ENCODE results near the gene FBRSL1.
"Not testable (repeated sequence)": the region's sequence is repeated elsewhere in the genome, so short reads cannot be mapped to it uniquely, and the experiment has no call there.

The FBRSL1 gene

GRCh38 chr12:132454193-132454932, 35.6 kb upstream of the FBRSL1 start:
- DNase-seq: no peak

GRCh38 chr12:132454933-132455418, 35.0 kb upstream of the FBRSL1 start:
- DNase-seq: no peak

- no peak for DNase-seq
These were observed 34.4 kb upstream of the FBRSL1 start for GRCh38 chr12:132455565-132455964.

GRCh38 chr12:132456186-132456943, 33.6 kb upstream of the FBRSL1 start:
- no peak for DNase-seq

DNA sequence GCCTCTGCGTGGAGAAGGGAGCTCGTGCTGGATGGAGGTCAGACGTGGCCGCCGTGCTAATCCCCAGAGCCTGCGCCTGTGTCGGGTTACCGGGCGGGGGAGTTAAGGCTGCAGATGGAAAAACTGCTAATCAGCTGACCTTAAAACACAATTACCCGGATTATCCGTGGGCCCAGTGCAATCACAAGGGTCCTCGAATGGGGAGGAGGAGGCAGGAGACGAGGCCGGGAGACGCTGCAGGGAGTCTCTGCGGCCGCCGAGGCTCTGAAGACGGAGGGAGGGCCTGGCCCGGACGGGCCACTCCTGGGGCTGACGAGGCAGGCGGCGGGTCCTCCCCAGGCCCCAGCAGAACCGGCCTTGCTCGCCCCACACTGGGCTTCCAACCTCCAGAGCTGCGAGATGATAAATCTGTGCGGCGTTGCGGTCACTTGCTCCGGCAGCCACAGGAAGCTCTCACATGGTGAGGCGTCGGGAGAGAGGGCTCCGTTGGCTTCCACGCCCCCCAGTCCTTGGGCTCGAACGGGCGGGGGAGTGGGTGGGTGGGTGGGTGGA, 32.9 kb upstream of the FBRSL1 start:
- no peak for DNase-seq

DNA sequence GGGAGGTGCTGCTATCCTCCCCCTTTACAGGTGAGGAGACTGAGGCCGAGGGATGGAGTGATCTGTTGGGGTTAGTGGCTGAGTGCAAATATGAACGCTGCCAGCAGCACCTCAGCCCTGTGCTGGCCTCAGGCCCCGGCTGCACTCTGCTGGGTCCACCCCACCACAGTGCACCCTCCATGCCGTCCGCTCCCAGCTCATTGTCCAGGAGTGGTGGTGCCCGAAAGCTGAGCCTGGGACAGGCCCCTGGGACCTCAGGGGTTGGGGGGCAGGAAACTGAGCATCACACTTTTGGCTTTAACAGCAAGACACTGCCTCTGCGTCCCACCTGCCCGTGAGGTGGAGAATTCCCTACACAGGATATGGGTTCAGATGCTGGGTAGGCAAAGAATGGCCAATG, 31.5 kb upstream of the FBRSL1 start:
- DNase-seq: no peak

DNA sequence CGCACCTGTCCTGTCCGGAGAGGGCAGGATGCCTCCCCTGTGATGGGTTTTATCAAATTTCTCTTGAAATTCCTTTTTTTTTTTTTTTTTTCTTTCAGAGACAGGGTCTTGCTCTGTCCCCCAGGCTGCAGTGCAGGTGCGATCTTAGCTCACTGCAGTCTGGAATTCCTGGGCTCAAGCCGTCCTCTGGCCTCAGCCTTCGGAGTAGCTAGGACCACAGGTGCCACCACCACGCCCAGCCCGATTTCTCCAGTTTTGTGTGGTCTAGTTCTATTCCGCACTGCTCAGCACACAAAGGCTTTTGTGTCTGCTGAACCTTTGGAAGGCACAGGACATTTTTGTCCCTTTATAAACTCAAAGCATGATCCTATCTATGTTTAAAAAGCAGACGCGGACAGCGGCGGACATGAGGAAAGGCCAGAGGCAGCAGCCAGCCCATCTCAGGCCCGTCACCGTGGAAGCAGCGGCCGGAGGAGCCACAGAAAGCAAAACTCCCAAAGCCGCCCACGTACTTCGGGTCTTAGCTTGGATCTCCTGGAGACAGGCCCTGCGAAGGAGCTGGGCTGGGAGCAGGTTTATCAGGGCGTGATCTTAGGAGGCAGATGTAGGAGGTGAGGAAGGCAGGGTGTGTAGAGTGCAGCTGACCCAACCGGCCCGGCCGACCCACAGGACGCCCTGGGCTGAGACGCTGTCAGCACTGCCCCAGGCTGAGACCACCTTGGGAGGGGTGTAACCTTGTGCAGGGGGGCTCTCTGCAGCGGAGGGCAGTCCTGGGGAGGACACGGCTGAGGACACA, 30.9 kb upstream of the FBRSL1 start:
- DNase-seq: no peak

DNA sequence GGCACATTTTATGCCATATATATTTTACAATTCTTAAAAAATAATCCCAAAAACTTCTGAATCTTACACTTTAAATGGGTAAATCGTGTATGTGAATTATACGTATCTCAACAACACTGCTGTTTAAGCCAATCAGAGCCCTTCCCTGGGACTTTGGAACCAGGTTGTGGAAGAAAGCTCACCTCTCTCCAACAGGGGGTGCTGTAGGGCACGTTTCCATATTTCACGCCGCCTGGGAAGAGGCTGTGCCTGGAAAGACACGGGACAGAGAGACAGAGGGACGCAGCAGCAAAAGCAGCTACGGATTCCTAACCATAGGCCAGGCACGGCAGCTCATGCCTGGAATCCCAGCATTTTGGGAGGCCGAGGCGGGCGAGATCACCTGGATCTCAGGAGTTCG, 29.4 kb upstream of the FBRSL1 start:
- no peak for DNase-seq

DNA sequence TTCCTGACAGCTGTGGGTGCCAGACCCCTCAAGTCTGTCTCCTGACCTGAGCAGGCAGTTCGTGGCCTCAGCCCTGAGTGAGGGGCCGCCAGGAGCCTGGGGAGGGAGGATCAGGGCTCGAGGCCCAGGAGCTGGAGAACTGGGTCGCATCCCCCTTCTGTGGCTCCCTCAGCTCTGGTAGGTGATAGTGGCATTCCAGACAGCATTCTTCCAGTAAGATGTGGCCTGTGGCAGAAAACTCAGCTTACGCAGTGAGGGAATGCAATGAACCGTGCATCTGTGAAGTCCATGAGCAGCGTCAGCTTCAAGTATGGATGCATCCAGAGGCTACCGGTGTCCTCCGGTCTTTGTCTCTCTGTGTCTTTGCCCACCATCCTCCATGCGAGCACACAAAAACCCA, 28.4 kb upstream of the FBRSL1 start:
- no peak for DNase-seq

DNA sequence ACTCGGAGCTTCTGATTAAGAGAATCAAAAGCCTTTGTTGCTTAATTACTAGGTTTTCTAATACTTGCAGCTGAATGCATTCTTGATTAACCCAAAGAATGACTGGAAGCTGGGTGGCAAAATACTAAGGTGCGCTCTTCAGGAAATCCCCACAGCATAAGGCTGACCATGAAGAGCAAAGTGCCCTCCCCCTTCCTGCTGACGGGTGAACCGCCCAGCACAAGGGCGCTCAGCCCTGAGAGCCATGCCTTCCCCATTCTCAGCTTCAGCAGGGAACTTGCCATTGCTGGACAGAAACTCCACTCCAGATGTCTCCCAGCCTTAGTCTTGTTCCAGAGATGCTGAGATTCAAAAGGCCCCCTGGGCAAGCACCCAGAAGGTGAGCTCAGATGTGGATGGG, 27.2 kb upstream of the FBRSL1 start:
- DNase-seq: no peak

- DNase-seq: not testable (repeated sequence)
These were observed 26.5 kb upstream of the FBRSL1 start for GRCh38 chr12:132463284-132463924.

DNA sequence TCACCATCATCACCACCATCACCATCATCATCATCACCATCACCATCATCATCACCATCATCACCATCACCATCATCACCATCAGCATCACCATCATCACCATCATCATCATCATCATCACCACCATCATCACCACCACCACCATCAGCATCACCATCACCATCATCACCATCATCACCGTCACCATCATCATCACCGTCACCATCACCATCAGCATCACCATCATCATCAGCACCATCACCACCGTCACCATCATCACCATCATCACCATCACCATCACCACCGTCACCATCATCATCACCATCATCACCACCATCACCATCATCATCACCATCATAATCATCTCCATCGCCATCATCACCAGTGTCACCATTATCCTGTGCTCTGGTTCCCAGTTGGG, 25.6 kb upstream of the FBRSL1 start:
- DNase-seq: not testable (repeated sequence)

DNA sequence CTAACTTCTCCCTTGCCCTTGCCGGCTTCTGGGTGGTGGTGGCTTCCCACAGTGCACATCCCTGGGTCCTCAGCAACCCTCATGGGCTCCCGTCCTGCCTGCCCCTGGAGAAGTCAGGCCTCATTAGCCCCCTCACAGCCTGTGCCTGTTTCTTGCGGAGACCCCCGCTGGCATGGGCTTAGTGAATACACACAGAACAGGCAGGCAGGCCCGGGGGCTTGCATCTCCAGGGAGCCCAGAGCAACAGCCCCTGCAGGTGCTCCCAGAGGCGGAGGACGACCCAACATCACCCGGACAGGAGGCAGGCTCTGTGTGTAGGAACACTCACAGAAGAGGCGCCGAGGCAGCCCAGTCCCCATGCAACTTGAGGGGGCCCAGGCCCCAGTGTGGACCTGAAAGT, 25.1 kb upstream of the FBRSL1 start:
- no peak for DNase-seq

GRCh38 chr12:132465269-132466190, 24.4 kb upstream of the FBRSL1 start:
- DNase-seq: no peak

GRCh38 chr12:132466241-132467201, 23.4 kb upstream of the FBRSL1 start:
- no peak for DNase-seq

DNA sequence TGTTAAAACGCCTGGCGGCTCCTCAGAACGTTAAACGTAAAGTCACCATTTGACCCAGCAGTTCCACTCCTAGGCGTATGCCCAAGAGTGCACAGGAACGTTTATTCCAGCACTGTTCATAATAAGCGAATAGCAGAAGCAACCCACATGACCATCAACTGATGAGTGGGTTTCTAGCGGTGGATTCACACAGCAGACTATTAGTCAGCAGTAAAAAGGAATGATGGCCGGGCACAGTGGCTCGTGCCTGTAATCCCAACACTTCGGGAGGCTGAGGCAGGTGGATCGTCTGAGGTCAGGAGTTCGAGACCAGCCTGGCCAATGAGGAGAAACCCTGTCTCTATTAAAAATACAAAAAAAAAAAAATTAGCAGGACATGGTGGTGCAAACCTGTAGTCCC, 22.4 kb upstream of the FBRSL1 start:
- no peak for DNase-seq

GRCh38 chr12:132469423-132469822, 20.5 kb upstream of the FBRSL1 start:
- DNase-seq: no peak

- no peak for DNase-seq
These were observed 19.6 kb upstream of the FBRSL1 start for GRCh38 chr12:132470397-132470796.

- no peak for DNase-seq
These were observed 18.7 kb upstream of the FBRSL1 start for GRCh38 chr12:132471011-132471857.

Measured in activated CD4-positive, CD25-positive, alpha-beta regulatory T cell treated with anti-CD3 and anti-CD28 coated beads, Interleukin-2, amount 50 U/mL, for 72 hours (primary cell).